Lung (tissue), 12 donors: ENCODE data around the gene BCL7A. TPM values are rescaled to one million over a fixed set of nuclear protein-coding genes. Genes with fewer than 3 reads are reported as not detected.

ENCODE experiments used
- ATAC-seq: fragments of 200-7000 bp; cut with Tn5 transposase; one replicate; pipeline ENCODE4 v1.9.1; 2020; ENCODE audit warnings: moderate number of reproducible peaks; ENCODE audit not compliant: insufficient read depth, low FRiP score
- DNase-seq, 3 donors: peaks; one replicate each; pipeline ENCODE4 v3.0.0-alpha.2; 2013 to 2017
- H3K27ac ChIP-seq, 2 donors: one replicate each; pipeline ENCODE4 v1.5.1; 2013; ENCODE audit warnings: mild to moderate bottlenecking in 2 of 2, moderate library complexity in 2 of 2, control low read depth in 1 of 2, inconsistent platforms in 1 of 2, low read depth in 1 of 2, low read length in 1 of 2
- H3K27me3 ChIP-seq, 3 donors: one replicate each; pipeline ENCODE4 v1.5.1; 2013; ENCODE audit warnings: low read length in 2 of 3; ENCODE audit not compliant: control insufficient read depth in 3 of 3, insufficient read depth in 3 of 3
- H3K36me3 ChIP-seq, 4 donors: one replicate each; pipeline ENCODE4 v1.5.1; 2013; ENCODE audit warnings: low read length in 4 of 4, mild to moderate bottlenecking in 1 of 4, moderate library complexity in 1 of 4; ENCODE audit not compliant: control insufficient read depth in 4 of 4, insufficient read depth in 4 of 4
- H3K4me1 ChIP-seq, 5 donors: one replicate each; pipeline ENCODE4 v1.5.1; 2013; ENCODE audit warnings: low read length in 5 of 5, mild to moderate bottlenecking in 2 of 5, moderate library complexity in 1 of 5; ENCODE audit not compliant: control insufficient read depth in 5 of 5, insufficient read depth in 5 of 5
- H3K4me3 ChIP-seq: one replicate; pipeline ENCODE4 v1.5.1; 2013; ENCODE audit warnings: mild to moderate bottlenecking, control low read depth, moderate library complexity
- H3K9ac ChIP-seq, 2 donors: one replicate each; pipeline ENCODE4 v1.5.1; 2013; ENCODE audit warnings: low read length in 2 of 2, control low read depth in 1 of 2; ENCODE audit not compliant: insufficient read depth in 1 of 2
- H3K9me3 ChIP-seq, 4 donors: one replicate each; pipeline ENCODE4 v1.5.1; 2013; ENCODE audit warnings: low read length in 3 of 4, mild to moderate bottlenecking in 1 of 4, moderate library complexity in 1 of 4; ENCODE audit not compliant: control insufficient read depth in 4 of 4, insufficient read depth in 3 of 4
- WGBS, 2 donors: extraction: QIAGEN DNeasy Blood & Tissue Kit; methylation state at CpG; one replicate each; pipeline ENCODE4 v1.1.7; 2013; 5-methylcytosine and 5-hydroxymethylcytosine counted together
- polyA plus RNA-seq, 2 donors: library from polyadenylated mRNA; stranded (reverse); fragments of 200-250 nt; gene quantifications; one replicate each; pipeline ENCODE4 v1.2.1, GENCODE V29; 2013
- total RNA-seq, 2 donors: library from RNA; depleted of rRNA in 1 of 2; stranded (reverse); fragments of >200 nt in 1 of 2; gene quantifications; one replicate each; pipeline ENCODE4 v1.2.1, GENCODE V29; 2014 to 2021
- TF ChIP-seq, protein P1 (sequence below): IDR thresholded peaks from 2 replicates; pipeline ENCODE4 v1.5.1; 2012; ENCODE audit warnings: mild to moderate bottlenecking; ENCODE audit errors: control extremely low read depth, extremely low read depth
- donor health status: control.
- donor health status: control.
- donor health status: Bipolar disorder and iron deficiency.
- donor health status: healthy.
- donor health status: DM: yes; HTN: yes; CAD: no.

Gene BCL7A
- total and polyA plus RNA-seq, 4 donors = 3.4 to 21.2 (median 8.8) TPM

DNA sequence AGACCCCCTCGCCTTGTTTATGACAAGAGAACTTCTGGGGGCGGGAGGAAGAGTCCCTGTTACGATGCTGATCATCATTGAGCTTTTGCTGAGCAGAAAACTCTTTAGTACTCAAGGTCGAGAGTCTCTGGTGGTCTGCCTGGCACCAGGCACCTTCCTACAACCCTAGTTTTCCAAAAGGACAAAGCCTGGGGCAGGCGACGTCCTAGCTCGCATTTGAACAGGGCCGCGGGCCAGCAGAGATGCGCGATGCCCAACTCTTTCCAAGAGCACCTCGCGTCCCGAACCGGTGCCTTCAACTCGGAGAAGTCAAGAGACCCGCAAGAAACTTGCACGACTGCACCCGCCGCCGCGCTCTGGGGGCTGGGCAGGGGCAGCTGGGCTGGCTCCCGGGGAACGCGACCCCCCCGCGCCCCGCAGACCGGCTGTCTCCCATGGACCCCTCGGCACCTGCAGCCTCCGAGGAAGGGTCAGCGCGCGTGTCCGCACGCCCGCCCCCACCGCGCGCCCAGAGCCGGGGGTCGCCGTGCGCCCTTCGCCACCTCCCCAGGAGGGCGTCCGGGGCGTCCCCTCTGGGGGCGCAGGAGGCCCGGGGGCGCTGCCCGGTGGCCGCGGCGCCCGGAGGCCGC is 377 bp upstream of the BCL7A start:
- WGBS, 2 donors = 2% methylated on average over 44 to 57 of the region's 57 CpGs
- TF ChIP-seq, protein P1, sequence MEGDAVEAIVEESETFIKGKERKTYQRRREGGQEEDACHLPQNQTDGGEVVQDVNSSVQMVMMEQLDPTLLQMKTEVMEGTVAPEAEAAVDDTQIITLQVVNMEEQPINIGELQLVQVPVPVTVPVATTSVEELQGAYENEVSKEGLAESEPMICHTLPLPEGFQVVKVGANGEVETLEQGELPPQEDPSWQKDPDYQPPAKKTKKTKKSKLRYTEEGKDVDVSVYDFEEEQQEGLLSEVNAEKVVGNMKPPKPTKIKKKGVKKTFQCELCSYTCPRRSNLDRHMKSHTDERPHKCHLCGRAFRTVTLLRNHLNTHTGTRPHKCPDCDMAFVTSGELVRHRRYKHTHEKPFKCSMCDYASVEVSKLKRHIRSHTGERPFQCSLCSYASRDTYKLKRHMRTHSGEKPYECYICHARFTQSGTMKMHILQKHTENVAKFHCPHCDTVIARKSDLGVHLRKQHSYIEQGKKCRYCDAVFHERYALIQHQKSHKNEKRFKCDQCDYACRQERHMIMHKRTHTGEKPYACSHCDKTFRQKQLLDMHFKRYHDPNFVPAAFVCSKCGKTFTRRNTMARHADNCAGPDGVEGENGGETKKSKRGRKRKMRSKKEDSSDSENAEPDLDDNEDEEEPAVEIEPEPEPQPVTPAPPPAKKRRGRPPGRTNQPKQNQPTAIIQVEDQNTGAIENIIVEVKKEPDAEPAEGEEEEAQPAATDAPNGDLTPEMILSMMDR = no peak
- Histone ChIP-seq H3K27ac (peak overlapping the region; percentile 45 to 76), H3K36me3 (no peaks in the 10 kb centered on the region), H3K9me3 (peaks cover 0 to 4% (median 0%) of the 10 kb centered on the region in 4 donors), H3K4me1 (peaks cover 0 to 18% (median 4%) of the 10 kb centered on the region in 5 donors), H3K27me3 (no peaks in the 10 kb centered on the region), H3K9ac (no peak overlapping the region), H3K4me3 (peak overlapping the region; percentile 76)
- ATAC-seq = no peak
- peak in 2 of 3 donors; percentile 21 to 38 for DNase-seq

DNA sequence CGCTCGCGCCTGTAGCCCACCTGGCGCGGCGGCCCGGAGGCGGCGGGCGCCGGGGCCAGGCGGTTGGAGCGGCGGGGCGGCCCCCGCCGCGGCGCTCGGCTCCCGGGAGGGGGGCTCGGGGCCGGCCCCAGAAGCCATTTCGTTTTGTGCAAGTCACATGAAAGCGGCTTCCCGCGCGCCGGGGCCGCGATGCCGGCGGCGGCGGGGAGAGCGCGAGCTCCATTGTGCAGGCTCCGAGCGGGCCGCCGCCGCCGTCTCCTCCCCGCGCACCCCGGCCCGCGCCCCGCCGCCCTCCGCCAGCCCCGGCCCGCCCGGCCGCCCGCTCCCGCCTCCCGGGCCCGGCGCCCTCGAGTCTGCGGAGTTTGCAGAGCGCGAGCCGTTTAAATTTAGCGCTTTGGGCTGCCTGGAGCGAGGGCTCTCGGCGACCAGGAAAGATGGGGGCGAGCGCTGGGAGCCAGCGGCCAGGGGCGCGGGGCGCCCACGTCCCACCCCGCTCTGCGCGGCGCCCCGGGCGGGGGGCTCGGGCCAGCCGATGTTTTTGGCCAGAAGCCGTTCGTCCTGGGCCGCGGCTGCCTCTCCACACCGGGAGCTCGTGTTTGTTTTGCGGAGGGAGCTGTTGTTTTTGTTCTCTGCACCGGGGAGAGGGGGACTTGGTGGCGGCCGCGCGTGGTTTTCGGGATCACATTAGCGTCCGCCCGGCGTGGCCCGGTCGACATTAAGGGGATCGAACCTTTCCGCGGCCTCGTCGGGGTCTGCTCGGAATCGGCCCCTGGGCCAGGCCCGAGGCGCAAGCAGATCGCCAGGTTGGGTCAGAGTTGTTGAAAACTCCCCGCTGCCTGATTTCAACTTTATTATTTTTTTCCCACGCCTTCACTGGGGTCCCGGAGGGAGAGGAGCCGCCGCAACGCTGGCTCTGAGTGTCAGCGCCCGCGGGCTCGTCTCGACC is 982 bp downstream of the BCL7A start:
- peak; percentile 32 to 48 (median 44) for DNase-seq
- ATAC-seq = no peak
- Histone ChIP-seq H3K4me1 (peaks cover 0 to 18% (median 4%) of the 10 kb centered on the region in 5 donors), H3K9ac (peak overlapping the region in 1 of 2 donors; percentile 63), H3K4me3 (peak overlapping the region; percentile 76), H3K27ac (peak overlapping the region; percentile 69 to 71), H3K36me3 (no peaks in the 10 kb centered on the region), H3K27me3 (no peaks in the 10 kb centered on the region), H3K9me3 (peaks cover 0 to 4% (median 0%) of the 10 kb centered on the region in 4 donors)
- 0 to 1% methylated on average over 95 to 124 of the region's 124 CpGs for WGBS, 2 donors
- TF ChIP-seq, protein P1 = no peak

DNA sequence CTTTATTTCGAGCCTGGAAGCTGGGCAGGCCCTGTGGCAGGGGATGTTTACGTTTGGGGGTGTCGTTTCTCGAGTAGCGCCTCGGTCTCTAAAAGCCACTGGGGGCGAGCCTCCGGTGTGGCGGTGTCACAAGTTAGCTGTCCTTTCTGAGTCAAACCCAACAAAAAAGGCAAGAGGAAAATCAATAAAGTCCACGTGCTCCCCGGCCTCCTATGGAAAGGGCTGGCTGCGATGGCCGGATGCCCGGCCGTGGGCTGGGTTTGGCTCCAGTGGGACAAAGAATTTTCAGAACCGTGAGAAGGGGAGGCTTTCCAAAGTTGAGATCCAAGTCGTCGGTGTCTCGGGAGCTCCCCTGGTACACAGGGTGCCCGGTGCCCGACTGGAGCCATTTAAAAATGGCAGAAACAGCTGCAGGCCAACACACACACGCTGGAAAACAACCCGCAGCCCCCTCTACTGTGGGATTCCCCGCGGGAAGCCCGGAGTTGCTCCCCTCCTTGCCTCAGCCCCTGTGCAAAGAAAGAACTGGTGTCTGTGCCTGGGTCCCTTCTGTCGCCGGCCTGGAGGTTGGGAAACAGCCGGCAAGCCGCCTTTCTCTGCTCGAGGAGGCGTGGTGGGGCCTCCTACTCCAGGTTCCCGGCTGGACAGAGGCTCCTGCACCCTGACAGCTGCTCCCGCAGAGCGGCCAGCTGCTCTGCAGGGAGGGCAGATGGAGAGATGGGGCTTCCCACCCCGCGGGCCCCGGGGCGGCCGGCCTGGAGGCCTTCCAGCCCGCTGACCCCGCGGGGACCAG is 1.9 kb downstream of the BCL7A start:
- Histone ChIP-seq H3K4me1 (peaks cover 0 to 18% (median 4%) of the 10 kb centered on the region in 5 donors), H3K27ac (peak overlapping the region; percentile 69 to 71), H3K4me3 (peak overlapping the region; percentile 76), H3K27me3 (no peaks in the 10 kb centered on the region), H3K9ac (no peak overlapping the region), H3K9me3 (no peaks in the 10 kb centered on the region), H3K36me3 (no peaks in the 10 kb centered on the region)
- peak; percentile 44 for ATAC-seq
- TF ChIP-seq, protein P1 = no peak
- peak; percentile 72 to 86 (median 79) for DNase-seq
- 15 to 18% methylated on average over 43 of the region's 43 CpGs for WGBS, 2 donors
